Right lobe of liver (tissue), 6 donors: ENCODE data around the gene STX8. TPM values are rescaled to one million over a fixed set of nuclear protein-coding genes. Genes with fewer than 3 reads are reported as not detected.

ENCODE experiments used
- ATAC-seq, 4 donors: fragments of 200-7000 bp; cut with Tn5 transposase; one replicate each; pipeline ENCODE4 v1.9.1; 2020; ENCODE audit warnings: mild to moderate bottlenecking in 4 of 4, moderate library complexity in 4 of 4
- DNase-seq, 3 donors: peaks; one replicate each; pipeline ENCODE4 v3.0.0-alpha.2; 2020
- H3K27ac ChIP-seq, 3 donors: fragments of 200-600 bp; one replicate each; pipeline ENCODE4 v1.8.0; 2022
- H3K27me3 ChIP-seq, 2 donors: fragments of 200-600 bp; one replicate each; pipeline ENCODE4 v1.8.0; 2022
- H3K36me3 ChIP-seq, 4 donors: fragments of 200-600 bp; sonication (generic) in 1 of 4; one replicate each; pipeline versions ENCODE4 v1.5.1 to v1.8.0; 2017 to 2022; ENCODE audit warnings: control low read depth in 1 of 4
- H3K4me1 ChIP-seq, 4 donors: fragments of 200-600 bp; sonication (generic) in 1 of 4; one replicate each; pipeline versions ENCODE4 v1.5.1 to v1.8.0; 2017 to 2022; ENCODE audit warnings: control low read depth in 1 of 4
- H3K4me3 ChIP-seq, 3 donors: fragments of 200-600 bp; one replicate each; pipeline ENCODE4 v1.8.0; 2022
- H3K9me3 ChIP-seq, 4 donors: fragments of 200-600 bp; sonication (generic) in 1 of 4; one replicate each; pipeline versions ENCODE4 v1.5.1 to v1.8.0; 2017 to 2022; ENCODE audit warnings: control low read depth in 1 of 4
- POLR2A ChIP-seq: fragments of 450-650 bp; IDR thresholded peaks from one replicate; pipeline ENCODE4 v1.6.1; 2017; ENCODE audit warnings: antibody characterized with exemption, mild to moderate bottlenecking
- WGBS: methylation state at CpG from one replicate; pipeline ENCODE4 v1.1.6; 2018; ENCODE audit warnings: low coverage, low lambda C conversion rate; ENCODE audit not compliant: insufficient coverage; ENCODE audit errors: missing lambda C conversion rate; 5-methylcytosine and 5-hydroxymethylcytosine counted together
- intact Hi-C, 2 donors: fragments of 100-400 bp; cut with DNase I; formaldehyde crosslinking; loops; one replicate each; pipeline versions ENCODE4 v1.11.2 to v1.14.1; 2022
- total RNA-seq, 6 experiments: library from RNA; depleted of rRNA in 2 of 6; stranded (reverse); fragments of >200 nt in 2 of 6; fragmentation: NEBNext Ultra II Directional in 3 of 6; extraction: Animal tissue kit (Norgen Biotek cat#: 25700) in 3 of 6; gene quantifications; one replicate each; pipeline versions ENCODE4 v1.1.0 to v1.2.4, GENCODE V29; 2016 to 2023
- TF ChIP-seq, protein P1 (sequence below), 4 donors: fragments of 200-600 bp in 3 of 4; fragments of 450-650 bp in 1 of 4; IDR thresholded peaks; one replicate each; pipeline versions ENCODE4 v1.5.1 to v1.8.0; 2016 to 2022; ENCODE audit warnings: antibody characterized with exemption in 4 of 4, mild to moderate bottlenecking in 2 of 4
- donor health status: DM: no; HTN: yes; CAD: no.
- donor health status: DM: no; HTN: no; CAD: no.
- donor health status: DM: no; HTN: no; CAD: no.
- donor health status: DM: no; HTN: yes; CAD: no.
- donor health status: DM: no; HTN: yes; CAD: no.

STX8 gene
- total RNA-seq, 6 experiments from 2014 or later = 20.6 to 35.3 (median 27.7) TPM

DNA sequence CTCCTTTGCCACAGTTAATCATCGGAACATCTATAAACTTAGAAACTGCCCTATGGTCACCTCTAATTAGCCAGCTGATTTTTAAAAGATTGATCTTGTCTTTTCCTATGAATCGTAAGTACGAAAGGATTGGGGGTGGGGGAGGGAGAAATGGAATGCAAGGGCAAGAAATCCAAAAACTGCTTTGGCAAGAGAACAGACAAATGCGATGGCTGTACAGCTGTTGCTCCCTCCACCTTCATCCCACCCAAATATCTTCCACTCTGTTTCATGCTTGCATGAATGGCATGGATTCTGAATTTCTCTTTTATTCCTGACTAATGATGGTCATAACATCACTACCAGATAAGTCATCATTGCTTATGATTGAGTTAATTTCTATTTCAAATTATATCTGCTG lies 165.7 kb downstream of the STX8 start:
- Histone ChIP-seq H3K27ac (no peak overlapping the region), H3K27me3 (no peaks in the 10 kb centered on the region), H3K36me3 (no peaks in the 10 kb centered on the region), H3K4me3 (no peak overlapping the region), H3K4me1 (no peaks in the 10 kb centered on the region), H3K9me3 (no peaks in the 10 kb centered on the region)
- DNase-seq (no peak), ATAC-seq (no peak)
- intact Hi-C loops = no loop called here
- TF ChIP-seq, protein P1, sequence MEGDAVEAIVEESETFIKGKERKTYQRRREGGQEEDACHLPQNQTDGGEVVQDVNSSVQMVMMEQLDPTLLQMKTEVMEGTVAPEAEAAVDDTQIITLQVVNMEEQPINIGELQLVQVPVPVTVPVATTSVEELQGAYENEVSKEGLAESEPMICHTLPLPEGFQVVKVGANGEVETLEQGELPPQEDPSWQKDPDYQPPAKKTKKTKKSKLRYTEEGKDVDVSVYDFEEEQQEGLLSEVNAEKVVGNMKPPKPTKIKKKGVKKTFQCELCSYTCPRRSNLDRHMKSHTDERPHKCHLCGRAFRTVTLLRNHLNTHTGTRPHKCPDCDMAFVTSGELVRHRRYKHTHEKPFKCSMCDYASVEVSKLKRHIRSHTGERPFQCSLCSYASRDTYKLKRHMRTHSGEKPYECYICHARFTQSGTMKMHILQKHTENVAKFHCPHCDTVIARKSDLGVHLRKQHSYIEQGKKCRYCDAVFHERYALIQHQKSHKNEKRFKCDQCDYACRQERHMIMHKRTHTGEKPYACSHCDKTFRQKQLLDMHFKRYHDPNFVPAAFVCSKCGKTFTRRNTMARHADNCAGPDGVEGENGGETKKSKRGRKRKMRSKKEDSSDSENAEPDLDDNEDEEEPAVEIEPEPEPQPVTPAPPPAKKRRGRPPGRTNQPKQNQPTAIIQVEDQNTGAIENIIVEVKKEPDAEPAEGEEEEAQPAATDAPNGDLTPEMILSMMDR (IDR thresholded peaks at IDR 0.05) = no peak
- TF ChIP-seq POLR2A = no peak
- 75% methylated on average over 3 of the region's 4 CpGs for WGBS

DNA sequence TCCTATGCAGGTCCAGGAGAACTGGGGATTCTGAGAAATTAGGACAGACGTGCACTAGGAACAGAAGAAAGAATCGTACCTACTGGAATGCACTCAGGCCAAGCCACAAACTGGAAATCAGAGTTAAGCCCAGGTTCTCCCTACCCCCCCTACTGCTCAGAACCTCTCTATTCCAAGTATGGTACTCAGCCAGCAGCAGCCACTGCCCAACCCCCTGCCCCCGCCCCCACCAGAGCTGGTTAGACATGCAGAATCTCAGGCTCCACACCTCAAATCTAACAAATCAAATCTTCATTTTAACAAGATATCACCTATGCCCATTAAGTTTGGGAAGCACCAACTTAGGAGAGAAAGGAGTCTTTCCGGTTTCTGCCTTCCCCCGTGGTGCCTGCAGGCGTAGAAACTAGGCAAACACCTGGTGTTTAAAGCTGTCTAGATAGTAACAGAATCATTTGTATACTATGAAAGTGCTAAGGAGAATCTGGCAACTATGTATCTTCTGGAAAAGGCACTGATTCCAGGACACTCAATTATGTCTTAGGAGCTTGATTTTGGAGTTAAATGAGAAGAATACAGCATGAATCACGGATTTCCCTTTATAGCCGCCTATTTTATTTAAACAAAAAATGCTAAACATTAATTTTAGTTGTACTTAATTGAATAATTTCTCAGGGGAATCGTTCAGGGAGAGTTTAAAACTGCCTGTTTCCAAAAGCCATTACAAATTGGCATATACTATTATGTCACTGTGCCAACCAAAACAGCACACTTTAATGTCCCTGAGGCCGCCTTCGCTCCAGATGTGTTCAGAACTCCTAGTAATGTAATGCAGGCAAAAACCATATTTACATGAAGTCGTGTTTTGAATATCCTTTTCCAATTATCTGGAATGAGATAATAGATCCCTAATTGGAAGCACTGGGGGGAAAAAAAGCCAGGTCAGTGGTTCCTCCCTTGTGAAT lies 166.5 kb downstream of the STX8 start:
- no peak for DNase-seq
- intact Hi-C loops = no loop called here
- Histone ChIP-seq H3K4me1 (no peaks in the 10 kb centered on the region), H3K9me3 (no peaks in the 10 kb centered on the region), H3K27me3 (no peaks in the 10 kb centered on the region), H3K36me3 (no peaks in the 10 kb centered on the region), H3K4me3 (no peak overlapping the region), H3K27ac (no peak overlapping the region)
- 80% methylated on average over 11 of the region's 12 CpGs for WGBS
- no peak for TF ChIP-seq POLR2A
- TF ChIP-seq, protein P1 (IDR thresholded peaks at IDR 0.05) = no peak
- no peak for ATAC-seq

DNA sequence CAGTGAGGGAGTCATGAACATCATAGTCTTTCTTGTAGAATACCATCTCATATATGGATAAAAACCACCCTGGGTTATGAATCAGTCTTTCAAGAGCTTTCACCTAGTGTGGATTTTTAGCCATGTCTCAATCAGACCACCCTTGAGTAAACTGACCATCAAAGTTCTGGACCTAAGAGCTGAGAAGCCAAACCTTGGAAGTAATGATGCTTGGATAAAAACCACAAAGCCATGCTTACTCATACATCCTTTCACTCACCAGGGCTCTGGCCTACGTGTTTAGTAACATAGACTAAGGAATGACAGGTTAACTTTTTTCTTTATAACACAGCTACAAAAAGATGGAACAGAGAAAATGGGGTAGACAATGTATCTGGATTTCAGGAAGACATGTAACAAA lies 167.2 kb downstream of the STX8 start:
- DNase-seq = no peak
- H3K9me3 ChIP-seq = no peaks in the 10 kb centered on the region
- H3K4me3 ChIP-seq = no peak overlapping the region
- intact Hi-C loops = no loop called here
- no peaks in the 10 kb centered on the region for H3K36me3 ChIP-seq
- H3K27me3 ChIP-seq = no peaks in the 10 kb centered on the region
- WGBS = 86% methylated on average over 1 of the region's 1 CpG
- no peak overlapping the region for H3K27ac ChIP-seq
- ATAC-seq = no peak
- no peak for TF ChIP-seq POLR2A
- TF ChIP-seq, protein P1 (IDR thresholded peaks at IDR 0.05) = no peak
- H3K4me1 ChIP-seq = no peaks in the 10 kb centered on the region

DNA sequence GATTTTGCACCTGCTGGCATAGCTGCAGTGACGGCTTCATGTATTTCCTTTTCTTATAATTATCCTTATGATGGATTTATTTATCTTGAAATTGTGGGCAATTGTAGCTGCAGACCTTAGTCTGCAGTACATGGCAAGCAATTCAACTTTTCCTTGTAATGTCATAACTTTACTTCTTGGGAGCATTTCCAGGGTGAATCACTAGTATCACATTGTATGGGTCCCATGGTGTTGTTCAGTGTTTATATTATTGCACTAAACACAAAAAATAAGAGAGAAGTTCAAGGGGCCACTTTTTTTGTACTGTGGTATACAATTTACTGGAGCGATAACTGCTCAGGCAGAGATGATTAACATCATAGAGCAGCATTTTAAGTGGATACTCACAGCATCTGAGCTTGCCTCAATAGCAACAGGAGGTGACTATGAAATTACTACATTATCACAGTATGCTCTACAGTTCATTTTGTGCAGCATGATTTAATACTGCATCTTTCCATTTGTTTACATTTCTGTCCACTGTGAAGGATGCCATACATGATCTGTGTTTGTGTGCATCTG lies 169.5 kb downstream of the STX8 start:
- DNase-seq (no peak), ATAC-seq (no peak)
- 100% methylated on average over 2 of the region's 2 CpGs for WGBS
- intact Hi-C loops = no loop called here
- H3K9me3 ChIP-seq = no peaks in the 10 kb centered on the region
- no peak overlapping the region for H3K27ac ChIP-seq
- no peaks in the 10 kb centered on the region for H3K36me3 ChIP-seq
- H3K4me1 ChIP-seq = no peaks in the 10 kb centered on the region
- no peak overlapping the region for H3K4me3 ChIP-seq
- no peaks in the 10 kb centered on the region for H3K27me3 ChIP-seq
- TF ChIP-seq, protein P1 (IDR thresholded peaks at IDR 0.05) = no peak
- no peak for TF ChIP-seq POLR2A
